GM19452 (cell line): ENCODE results near the gene ALOX5AP.
A peak's percentile ranks its signal among the peaks of the same experiment; 100 is the strongest.

Experiments used
- ATAC-seq: cut with Tn5 transposase; IDR thresholded peaks from one replicate; pipeline ENCODE4 v1.9.1; 2021; ENCODE audit not compliant: unreplicated experiment

The ALOX5AP gene

DNA sequence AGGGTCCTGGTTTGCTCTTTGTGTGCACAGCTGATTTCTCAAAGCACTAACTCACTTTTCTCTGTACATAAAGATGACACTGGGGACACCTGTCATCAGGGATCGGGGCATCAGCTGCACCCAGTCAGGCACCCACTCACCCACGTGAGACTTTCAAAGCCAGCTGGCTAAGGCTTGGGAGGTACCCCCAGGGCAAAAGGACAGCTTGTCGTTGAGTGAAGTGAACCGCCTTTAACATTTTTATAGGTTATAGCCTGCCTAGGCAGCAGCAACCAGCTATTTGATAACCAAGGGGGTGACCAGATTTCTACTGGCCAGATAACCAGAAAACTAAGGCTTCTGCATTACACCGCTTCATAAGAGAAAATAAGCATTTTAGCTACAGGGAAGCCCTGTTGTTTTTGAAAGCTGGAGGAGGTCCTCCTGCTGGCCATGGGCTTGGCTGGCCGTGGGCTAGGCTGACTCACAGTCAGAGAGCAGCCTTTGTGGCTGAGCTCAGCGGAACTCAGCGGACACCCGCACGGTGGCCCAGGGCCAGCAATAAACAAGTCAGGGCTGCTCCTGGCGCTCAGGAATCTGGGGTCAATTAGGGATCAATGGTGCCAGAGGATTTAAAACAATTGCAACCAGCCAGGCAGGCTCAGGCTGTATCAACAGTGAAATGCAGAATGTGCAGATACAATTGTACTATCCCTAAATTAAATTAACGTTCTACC is 57.1 kb downstream of the ALOX5AP start:
- no peak for ATAC-seq

DNA sequence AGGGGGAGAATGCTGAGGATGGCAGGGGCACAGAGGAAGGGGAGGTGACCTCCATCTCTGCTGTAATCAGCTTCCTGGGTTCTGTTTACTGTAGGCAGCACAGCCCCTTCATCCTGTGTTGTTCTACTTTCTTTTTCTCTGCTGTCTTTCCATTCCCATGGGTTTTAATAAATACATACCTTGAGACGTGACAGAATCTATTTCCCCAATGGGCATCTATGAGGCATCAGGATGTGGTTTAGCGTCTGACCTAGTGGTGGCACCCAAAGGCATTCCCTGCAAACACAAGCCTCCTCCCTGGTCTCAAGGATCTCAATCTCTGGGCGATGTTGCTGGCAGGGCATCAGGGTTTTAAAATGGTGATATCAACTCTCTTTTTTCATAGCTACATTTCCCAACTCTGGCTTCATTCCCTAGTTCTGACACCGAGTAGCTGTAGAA is 60.8 kb downstream of the ALOX5AP start:
- no peak for ATAC-seq

DNA sequence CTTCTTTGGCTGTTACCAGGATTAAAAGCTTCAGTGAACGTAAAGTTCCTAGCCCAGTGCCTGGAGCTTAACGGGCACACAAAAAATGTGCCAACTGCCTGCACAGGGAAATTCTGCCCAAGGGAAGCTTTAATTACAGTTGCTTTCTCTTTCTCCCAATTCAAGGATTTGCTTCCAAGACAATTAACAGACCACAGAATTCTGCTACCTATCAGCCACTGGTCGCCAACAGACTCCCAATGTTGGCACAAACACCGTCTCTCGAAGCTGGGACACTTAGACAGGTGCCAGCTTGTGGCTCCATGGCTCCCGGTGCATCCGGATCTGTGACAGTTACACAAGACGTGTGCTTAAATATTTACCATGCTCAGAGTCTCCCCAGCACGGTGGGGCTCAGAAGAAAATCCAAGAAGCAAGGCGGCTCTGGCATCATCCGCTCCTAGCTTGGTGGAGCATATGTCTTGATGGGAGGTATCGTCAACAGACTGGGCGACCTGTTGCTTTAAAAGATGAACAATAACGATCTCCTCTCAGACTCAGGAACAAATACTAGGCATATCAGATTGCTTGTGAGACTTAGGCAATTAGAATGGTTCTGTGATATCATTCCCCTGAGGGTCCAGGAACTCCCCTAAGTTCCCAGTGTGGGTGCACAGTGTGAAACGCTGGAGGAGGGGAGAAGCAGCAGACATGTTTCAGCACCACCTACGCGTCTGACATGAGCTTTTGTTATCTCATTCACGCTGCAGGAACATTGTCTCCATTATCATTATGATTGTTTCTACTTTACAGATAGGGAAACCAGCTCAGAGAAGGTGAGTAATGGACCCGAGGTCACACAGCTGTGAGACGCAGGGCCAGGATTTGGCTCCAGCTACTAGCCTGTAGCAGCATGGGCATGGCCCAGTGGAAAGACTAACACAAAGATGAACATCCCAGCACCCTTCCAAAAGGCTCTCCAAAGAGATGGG is 61.6 kb downstream of the ALOX5AP start:
- no peak for ATAC-seq

DNA sequence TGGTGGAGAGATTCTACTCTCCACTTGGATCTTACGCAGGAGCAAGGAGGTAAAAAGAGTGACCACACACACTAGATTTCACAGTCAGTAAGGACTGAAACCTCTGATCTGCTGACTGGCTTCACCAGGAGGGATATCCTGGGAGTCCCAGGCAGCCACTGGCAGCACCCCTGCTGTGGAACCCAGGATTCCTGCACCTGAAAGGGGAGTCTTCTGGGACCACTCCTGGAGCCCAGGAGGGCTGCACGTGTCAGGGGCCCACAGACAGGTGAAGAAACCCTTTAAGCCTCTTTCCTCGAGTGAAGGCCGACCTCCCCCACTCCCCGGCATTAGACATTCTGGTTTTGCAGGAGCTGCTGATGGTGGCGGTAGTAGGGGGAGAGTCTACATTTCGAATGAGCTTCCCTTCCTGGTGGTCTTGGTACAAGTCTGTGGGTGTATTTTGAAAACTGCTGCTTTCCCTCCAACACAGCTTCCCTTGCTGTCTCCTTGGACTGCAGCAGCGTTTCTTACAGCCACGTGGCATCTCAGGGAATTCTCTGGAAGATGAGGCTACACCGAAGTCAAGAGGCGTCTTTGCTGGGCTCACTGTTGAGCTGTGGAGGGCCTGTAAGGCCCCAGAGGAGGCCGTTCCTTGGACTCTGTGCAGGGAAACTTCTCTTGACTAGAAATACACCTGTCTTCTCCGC is 62.6 kb downstream of the ALOX5AP start:
- ATAC-seq: no peak

DNA sequence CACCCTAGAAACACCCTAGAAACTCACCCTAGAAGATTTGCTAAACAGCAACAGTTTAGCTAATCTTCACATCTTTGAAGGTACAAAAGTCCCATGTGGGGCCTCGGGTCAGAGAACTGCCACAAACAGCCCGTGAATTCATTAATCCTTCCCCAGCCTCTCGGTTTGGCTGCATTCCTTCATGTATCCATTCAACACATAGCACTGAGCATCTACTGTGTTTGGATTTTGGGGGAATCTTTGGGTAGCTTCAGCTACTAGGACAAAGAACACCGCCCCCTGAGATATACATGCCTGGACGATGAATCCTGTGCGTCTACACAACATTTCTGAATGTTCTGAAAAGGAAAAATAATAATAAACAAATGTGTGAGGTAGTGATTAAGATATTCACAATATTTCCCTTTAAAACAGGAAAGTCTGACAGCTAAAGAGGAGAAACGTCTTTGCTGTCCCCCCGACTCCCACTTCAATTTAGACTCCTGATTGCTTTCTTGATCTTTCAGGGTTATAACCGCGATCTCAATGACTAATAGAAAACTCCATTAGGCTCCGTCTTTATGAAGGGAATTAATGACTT is 63.5 kb downstream of the ALOX5AP start:
- ATAC-seq: no peak

DNA sequence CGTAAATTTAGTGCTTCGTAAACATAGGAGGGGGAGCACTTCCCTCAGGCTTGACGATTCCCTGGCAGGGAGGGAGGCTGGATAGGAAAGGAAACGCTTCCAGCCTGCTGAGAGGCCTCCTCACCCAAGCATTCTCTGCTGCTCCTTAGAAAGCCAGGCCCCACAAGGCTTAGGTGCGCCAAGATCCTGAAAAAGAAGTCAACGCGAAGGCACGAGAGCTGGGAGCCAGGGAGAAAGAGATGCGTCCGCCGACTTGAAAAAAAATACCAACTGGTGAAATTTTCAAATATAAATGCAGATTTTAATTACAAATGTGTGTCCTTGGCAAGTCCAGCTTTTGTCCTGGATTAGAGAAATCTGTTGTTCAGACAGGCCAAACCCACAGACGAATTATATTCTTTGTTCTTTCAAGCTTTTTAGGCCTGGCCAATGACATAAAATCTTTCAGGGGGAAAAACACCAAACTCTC is 64.0 kb downstream of the ALOX5AP start:
- no peak for ATAC-seq

DNA sequence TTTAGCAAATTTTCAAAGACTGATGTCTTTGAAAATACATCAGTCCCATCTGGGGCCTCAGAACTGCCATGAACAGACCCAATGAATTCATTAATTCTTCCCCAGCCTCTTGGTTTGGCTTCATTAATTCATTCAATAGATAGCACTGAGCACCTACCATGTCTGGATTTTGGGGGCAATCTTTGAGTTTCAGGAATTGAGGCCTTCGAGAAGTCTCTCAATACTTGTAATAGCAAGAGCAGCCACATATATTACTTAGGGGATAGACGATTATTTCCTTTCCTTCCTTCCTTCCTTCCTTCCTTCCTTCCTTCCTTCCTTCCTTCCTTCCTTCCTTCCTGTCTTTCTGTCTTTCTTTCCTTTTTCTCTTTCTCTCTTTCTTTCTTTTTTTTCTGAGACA is 64.8 kb downstream of the ALOX5AP start:
- no peak for ATAC-seq

DNA sequence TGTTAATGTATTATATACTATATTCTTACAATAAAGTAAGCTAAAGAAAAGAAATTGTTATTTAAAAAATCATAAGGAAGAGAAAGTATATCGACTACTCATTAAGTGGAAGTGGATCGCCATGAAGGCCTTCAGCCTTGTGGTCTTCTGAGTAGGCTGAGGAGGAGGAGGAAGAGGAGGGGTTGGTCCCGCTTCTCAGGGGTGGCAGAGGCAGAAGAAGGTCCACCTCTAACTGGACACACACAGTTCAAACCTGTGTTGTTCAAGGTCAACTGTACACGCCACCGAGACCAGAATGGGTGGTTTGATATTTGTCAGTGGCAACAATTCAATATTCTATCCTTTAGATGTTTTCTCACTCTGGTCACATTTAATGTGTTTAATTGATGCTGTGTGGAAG is 67.2 kb downstream of the ALOX5AP start:
- no peak for ATAC-seq

DNA sequence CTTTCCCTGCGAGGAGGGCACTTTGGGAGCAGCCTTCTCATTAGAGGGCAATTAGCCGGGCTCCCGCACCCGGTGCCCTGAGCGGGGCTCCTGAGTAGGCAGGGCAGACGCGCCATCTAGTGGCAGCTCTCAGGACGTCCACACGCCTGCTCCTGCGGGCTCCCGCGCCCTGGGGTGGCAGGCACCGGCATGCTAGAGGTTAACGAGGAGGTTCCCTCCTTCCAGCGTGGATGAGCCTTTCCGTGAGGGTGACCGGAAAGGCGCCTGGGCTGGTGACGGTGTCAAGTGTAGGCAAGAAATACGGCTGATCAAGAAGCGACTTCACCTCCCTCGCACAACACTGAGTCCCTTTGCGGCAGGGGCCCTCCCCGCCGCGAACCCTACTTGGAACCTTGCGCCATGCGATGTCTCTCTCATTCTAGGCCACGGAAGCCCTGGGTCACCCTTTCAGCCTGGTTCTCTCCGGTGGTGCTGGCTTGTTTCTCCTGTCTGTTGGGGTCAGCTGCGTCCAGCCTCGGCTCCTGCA is 67.7 kb downstream of the ALOX5AP start:
- peak; percentile 88 for ATAC-seq

DNA sequence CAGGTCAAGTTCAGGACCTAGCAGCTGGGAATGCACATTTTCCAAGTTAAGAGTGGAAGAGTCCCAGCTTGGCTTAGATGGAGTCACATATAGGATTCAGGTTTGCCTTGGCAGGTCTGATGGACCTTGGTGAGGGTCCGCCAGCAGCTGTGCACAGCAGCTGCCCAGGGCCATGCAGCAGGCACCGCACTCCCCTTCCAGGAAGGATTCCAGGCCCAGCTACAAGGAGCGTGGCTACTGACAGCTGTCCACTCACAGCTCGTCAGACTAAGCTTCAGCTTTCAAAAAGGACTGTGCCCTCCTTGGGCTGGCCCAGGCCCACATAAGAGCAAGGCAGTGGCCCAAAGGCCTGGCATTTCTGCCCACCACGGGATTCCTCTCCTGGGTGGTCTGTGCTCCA is 68.4 kb downstream of the ALOX5AP start:
- no peak for ATAC-seq

DNA sequence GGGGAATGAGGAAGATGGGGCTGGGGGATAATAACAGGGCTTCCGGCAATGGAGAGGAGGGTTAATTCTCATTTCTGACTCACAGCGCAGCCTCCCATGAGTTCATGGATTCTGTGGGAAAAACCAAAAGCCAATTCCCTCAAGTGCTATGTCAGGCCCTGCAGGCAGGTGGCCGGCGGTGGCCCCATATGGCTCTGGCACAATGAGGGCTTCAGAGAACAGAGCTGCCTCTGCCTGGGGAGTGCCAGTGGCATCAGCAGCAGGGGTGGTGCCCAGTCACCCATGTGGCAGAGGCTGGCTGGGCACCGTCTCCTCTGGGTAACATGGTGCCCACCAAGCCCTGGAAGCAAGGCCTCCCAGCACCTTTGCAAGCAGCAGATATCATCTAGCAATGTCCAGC is 69.1 kb downstream of the ALOX5AP start:
- no peak for ATAC-seq

DNA sequence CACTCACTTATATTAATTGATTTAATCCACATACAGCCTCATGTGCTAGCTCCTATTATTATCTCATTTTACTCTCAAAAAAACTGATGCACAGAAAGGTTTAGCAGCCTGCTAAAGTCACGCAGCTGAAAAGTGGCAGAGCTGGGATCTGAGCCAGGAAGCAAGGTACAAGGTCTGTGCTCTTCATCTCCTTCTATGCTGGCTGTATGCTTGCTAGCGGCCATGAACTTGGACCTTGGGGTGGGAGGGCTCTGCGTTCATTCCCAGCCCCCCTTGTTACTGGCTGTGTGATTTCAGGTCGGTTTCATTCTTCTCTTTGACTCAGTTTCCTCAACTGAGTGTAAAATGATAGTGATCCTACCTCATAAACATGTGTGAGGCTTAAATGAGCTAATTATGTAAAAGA is 69.8 kb downstream of the ALOX5AP start:
- no peak for ATAC-seq

DNA sequence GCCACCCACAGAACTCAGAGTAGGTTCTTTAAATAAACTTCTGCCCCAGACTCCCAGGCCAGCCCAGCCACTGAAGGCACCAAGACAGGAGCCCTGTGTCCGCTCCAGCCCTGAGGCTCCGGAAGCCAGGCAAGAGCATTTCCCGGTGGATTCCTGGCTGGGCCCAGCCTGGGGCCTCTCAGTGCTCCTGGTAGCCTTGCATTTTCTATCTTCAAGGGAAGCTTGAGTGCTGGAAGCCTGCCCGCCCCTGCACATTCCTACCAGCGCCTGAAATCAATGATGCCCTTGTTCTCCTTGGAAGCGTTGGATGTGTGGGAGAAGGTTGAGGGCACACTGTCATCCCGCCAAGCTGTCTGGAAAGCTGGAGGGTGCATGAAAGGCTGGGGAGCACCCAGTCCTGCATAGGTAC is 70.3 kb downstream of the ALOX5AP start:
- no peak for ATAC-seq

DNA sequence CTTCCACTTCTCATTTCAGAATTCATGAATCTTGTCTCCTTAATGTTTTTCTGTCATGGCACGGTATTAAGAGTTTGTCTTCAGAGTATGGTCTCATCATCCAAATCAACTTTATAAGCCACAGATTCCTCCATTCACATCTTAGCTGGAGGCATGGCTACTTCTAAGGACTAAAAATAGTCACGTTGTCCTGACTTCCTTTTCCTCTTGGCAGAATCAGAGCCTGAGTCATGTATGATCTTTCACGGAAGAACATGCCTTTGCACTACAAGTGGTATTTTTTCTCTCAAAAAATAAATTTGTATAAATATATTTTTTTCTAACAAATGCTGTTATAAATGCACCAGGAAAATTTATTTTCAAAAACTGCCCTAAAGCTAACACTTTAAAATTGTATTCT is 71.4 kb downstream of the ALOX5AP start:
- ATAC-seq: no peak

DNA sequence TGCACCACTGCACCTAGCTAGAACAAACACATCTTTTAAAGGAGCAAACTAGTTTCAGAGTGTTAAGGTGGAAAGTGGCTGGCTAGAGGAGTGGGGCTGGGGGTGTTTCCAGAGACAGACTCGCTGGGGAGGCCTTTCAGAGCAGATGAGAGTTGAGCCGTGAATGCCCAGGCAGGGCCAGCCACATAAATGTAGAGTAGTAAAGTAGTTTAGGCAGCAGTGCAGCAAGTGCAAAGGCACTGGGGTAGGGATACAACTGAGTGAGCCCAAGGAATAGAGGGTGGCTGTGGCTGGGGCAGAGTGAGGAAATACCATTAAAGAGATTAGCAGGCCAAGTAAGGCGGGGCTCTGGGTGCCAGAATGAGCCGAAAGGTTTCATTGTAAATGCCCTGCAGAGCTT is 72.0 kb downstream of the ALOX5AP start:
- no peak for ATAC-seq

DNA sequence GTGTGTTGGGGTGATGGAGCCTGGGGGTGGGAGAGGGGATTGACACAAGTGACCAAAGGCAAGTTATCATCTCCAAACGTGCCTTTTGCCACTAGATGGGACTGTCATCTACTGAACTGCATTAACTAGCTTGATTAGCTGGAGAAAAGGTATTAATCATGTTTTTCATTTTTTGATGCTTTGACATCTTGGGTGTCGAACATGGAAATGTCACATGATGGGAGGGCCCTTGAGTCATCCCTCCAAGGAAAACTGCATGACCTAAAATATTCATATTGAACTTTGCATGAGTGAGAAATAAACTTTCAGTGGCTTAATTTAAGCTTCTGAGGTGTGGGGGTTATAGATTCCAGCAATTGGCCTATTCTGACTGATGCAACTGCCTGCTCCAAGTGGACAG is 73.3 kb downstream of the ALOX5AP start:
- no peak for ATAC-seq

DNA sequence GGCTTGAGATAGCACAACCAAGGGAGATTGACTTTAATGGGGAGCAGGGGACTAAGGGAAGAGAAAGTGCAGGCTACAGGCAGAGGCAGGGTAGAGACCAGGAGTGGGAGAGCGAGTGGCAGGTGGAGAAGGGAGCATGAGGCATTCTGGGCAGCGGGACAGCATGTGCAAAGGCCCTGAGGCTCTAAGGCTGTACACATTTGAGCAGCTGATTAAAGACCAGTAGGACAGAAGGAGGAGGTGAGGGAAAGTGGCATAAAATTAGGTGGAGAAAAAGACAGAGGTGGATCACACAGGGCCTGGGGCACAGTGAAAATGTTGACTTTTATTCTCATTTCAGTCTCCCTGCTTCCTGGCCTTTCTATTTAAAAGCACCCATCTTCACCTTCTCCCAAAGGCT is 74.4 kb downstream of the ALOX5AP start:
- ATAC-seq: no peak

DNA sequence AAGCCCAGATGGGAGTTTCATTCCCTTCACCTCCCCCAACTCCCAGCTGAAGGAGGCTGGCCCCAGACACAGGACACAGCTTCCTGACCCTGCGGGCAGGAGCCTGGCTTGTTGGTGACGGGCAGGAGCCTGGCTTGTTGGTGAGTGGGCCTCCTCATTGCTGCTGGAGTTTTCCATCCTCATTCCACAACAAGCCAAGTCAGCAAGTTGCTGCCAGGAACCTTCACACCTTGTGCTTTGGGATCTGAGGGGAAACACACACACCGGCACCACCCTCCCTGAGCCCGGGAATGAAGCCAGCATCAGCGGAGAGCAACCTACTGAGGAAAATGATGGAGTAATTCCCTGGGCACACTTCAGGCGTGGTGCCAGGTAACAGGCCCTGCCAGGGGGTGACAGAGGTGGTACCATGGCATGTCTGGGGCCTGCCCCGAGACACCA is 74.9 kb downstream of the ALOX5AP start:
- no peak for ATAC-seq

DNA sequence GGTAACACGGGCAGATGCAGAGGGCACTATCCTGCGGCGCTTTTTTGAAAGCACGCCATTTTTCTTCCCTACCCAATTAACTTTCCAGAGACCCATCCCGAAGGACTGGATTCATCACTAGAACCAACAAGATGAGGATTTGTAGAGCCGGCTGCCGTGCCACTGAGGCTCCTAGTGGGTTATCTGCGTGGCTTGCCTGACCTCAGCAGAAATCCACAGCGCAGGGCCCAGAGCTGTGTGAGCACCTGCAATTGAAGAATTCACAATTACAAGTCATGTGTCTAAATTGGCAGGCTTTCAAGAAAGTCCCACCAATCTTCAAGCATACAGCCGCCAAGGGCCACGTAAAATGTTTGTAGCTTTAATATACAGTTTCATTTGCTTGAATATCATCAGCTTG is 75.5 kb downstream of the ALOX5AP start:
- no peak for ATAC-seq
